ENCODE measurements around the gene RAPGEF5.

DNA sequence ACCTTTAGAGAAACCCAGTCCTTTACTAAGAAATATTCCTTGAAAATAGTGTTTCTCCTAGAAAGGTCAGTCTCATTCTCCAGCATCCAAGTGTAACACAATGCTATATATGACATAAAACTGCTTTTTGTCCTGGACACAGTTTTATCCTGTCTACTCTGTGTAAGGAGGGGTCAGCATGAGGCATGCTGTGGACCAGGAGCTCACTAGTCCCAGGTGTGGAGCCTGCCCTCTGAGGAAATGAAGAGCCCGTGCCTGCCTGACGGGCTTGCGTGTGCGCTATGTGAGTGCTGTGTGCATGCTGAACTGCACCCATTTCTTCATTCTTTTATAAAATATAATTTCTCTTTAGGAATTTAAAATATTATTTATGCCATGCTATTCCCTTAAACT lies 228.4 kb downstream of the RAPGEF5 start:
- TF ChIP-seq ZFX (IDR thresholded peaks at IDR 0.05; ENCODE audit: borderline replicate concordance), result no peak
- TF ChIP-seq, protein P1, sequence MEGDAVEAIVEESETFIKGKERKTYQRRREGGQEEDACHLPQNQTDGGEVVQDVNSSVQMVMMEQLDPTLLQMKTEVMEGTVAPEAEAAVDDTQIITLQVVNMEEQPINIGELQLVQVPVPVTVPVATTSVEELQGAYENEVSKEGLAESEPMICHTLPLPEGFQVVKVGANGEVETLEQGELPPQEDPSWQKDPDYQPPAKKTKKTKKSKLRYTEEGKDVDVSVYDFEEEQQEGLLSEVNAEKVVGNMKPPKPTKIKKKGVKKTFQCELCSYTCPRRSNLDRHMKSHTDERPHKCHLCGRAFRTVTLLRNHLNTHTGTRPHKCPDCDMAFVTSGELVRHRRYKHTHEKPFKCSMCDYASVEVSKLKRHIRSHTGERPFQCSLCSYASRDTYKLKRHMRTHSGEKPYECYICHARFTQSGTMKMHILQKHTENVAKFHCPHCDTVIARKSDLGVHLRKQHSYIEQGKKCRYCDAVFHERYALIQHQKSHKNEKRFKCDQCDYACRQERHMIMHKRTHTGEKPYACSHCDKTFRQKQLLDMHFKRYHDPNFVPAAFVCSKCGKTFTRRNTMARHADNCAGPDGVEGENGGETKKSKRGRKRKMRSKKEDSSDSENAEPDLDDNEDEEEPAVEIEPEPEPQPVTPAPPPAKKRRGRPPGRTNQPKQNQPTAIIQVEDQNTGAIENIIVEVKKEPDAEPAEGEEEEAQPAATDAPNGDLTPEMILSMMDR (IDR thresholded peaks at IDR 0.05), result no peak

Measured in 22Rv1 (cell line).